HEK293T (cell line): ENCODE measurements around the gene TMC8.

Experiments
- ARNT ChIP-seq: fragments of 450-650 bp; IDR thresholded peaks from 2 replicates; pipeline ENCODE4 v1.6.1; 2017; ENCODE audit warnings: mild to moderate bottlenecking
- BHLHE40 ChIP-seq: fragments of 450-650 bp; IDR thresholded peaks from 2 replicates; pipeline ENCODE4 v1.6.1; 2016; ENCODE audit warnings: mild to moderate bottlenecking, moderate library complexity, borderline replicate concordance
- CTBP1 ChIP-seq: fragments of 450-650 bp; IDR thresholded peaks from 2 replicates; pipeline ENCODE4 v1.6.1; 2016; ENCODE audit warnings: borderline replicate concordance
- FOXA1 ChIP-seq: fragments of 450-650 bp; IDR thresholded peaks from 2 replicates; pipeline ENCODE4 v1.6.1; 2016; ENCODE audit warnings: mild to moderate bottlenecking
- FOXK2 ChIP-seq: fragments of 450-650 bp; IDR thresholded peaks from 2 replicates; pipeline ENCODE4 v1.6.1; 2016; ENCODE audit warnings: mild to moderate bottlenecking
- HDGF ChIP-seq: fragments of 450-650 bp; IDR thresholded peaks from 2 replicates; pipeline ENCODE4 v1.6.1; 2017; ENCODE audit warnings: antibody characterized with exemption, borderline replicate concordance
- L3MBTL2 ChIP-seq: fragments of 450-650 bp; conservative IDR thresholded peaks from 2 replicates; pipeline ENCODE4 v1.6.1; 2016; ENCODE audit warnings: mild to moderate bottlenecking
- LEF1 ChIP-seq: fragments of 450-650 bp; IDR thresholded peaks from 2 replicates; pipeline ENCODE4 v1.6.1; 2017; ENCODE audit warnings: mild to moderate bottlenecking, borderline replicate concordance
- NFRKB ChIP-seq: fragments of 450-650 bp; IDR thresholded peaks from 2 replicates; pipeline ENCODE4 v1.6.1; 2016; ENCODE audit warnings: mild to moderate bottlenecking, moderate library complexity
- SP1 ChIP-seq: fragments of 450-650 bp; IDR thresholded peaks from 2 replicates; pipeline ENCODE4 v1.6.1; 2017
- SUZ12 ChIP-seq: fragments of 450-650 bp; IDR thresholded peaks from 2 replicates; pipeline ENCODE4 v1.6.1; 2016; ENCODE audit warnings: mild to moderate bottlenecking
- TARDBP ChIP-seq: fragments of 450-650 bp; IDR thresholded peaks from 2 replicates; pipeline ENCODE4 v1.6.1; 2016
- ZNF384 ChIP-seq: fragments of 450-650 bp; IDR thresholded peaks from 2 replicates; pipeline ENCODE4 v1.6.1; 2016
- TF ChIP-seq, protein P1 (sequence below): fragments of 450-650 bp; IDR thresholded peaks from 2 replicates; pipeline ENCODE4 v1.6.1; 2016

DNA sequence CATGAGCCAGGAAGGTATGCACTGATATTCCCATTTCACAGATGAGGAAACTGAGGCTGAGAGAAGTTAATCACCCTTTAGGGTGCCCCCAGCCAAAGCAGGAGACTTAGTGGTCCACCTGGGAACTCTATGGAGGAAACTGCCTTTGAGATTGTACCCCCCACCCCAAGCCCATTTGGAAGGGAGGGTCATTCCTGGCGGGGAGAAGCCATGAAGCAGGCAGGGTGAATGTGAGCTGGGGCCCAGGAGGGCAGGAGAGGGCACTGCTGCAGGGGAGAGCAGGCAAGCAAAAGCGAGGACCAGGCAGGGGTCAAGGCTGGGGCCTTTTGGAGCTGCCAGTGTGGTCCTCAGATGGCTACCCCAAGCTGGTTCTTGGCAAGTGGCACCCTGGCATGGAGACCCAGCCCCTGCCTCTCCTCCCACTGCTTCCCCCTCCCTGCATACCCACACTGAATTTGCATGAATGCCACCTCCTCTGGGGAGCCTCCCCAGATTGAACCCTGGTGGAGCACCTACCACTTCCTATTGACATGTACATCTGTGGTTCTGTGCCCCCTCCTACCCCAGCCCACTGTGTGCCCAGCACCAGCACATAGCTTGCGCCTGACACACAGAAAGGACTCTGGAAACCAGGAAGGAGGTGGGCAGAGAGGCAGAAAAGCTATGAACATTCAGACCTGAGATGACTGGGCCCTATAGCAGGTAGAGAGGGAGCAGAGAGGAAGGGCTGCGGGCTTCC lies 1.1 kb upstream of the TMC8 start:
- TF ChIP-seq CTBP1 = no peak
- TF ChIP-seq, protein P1, sequence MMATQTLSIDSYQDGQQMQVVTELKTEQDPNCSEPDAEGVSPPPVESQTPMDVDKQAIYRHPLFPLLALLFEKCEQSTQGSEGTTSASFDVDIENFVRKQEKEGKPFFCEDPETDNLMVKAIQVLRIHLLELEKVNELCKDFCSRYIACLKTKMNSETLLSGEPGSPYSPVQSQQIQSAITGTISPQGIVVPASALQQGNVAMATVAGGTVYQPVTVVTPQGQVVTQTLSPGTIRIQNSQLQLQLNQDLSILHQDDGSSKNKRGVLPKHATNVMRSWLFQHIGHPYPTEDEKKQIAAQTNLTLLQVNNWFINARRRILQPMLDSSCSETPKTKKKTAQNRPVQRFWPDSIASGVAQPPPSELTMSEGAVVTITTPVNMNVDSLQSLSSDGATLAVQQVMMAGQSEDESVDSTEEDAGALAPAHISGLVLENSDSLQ = no peak
- no peak for TF ChIP-seq BHLHE40
- TF ChIP-seq TARDBP = no peak
- TF ChIP-seq SP1 = no peak
- no peak for TF ChIP-seq NFRKB
- TF ChIP-seq SUZ12 = no peak
- no peak for TF ChIP-seq FOXK2
- TF ChIP-seq FOXA1 = no peak
- TF ChIP-seq ARNT = no peak
- TF ChIP-seq ZNF384 = no peak
- no peak for TF ChIP-seq HDGF
- TF ChIP-seq LEF1 = no peak
- no peak for TF ChIP-seq L3MBTL2
